B cell (primary cell): Measurements from ENCODE around the gene PHKG2. TPM values are rescaled to one million over a fixed set of nuclear protein-coding genes. Genes with fewer than 3 reads are reported as not detected.

Experiments
- ATAC-seq: fragments of 200-7000 bp; cut with Tn5 transposase; one replicate; pipeline ENCODE4 v1.10.0; 2021; ENCODE audit warnings: low read depth, mild to moderate bottlenecking, moderate number of reproducible peaks, moderate library complexity
- CTCF ChIA-PET: fragments of 350-600 bp; sonication (Branson Sonifier 250); formaldehyde crosslinking; loops from one replicate; lab custom pipeline; 2021; ENCODE audit warnings: antibody characterized with exemption, inconsistent platforms; lab: Charles Lee
- POLR2A ChIA-PET: fragments of 350-600 bp; sonication (Branson Sonifier 250); formaldehyde crosslinking; loops from one replicate; lab custom pipeline; 2021; ENCODE audit warnings: antibody characterized with exemption; lab: Charles Lee
- DNase-seq: peaks from one replicate; pipeline ENCODE4 v3.0.0; 2013
- H2AFZ ChIP-seq: 2 replicates; pipeline ENCODE4 v1.6.1; 2012; ENCODE audit warnings: mild to moderate bottlenecking, low read depth, low read length; ENCODE audit not compliant: insufficient read depth, poor library complexity, severe bottlenecking
- H3K27ac ChIP-seq, 2 donors: 1 replicate in 1 of 2; 2 replicates in 1 of 2; pipeline ENCODE4 v1.5.1; 2012 to 2013; ENCODE audit warnings: low read length in 2 of 2, mild to moderate bottlenecking in 2 of 2, moderate library complexity in 1 of 2
- H3K27me3 ChIP-seq, 4 experiments: fragments of 200-600 bp in 1 of 4; sonication (generic) in 1 of 4; replicated peaks in 1 of 4; 1 replicate in 2 of 4; 2 replicates in 2 of 4; pipeline versions ENCODE4 v1.6.1 to v1.7.0; 2013 to 2016; ENCODE audit warnings: low read length in 3 of 4, mild to moderate bottlenecking in 2 of 4, mixed read lengths in 1 of 4, moderate library complexity in 1 of 4; ENCODE audit not compliant: insufficient read depth in 4 of 4, control insufficient read depth in 3 of 4; ENCODE audit errors: control extremely low read depth in 1 of 4
- H3K36me3 ChIP-seq, 2 experiments: replicated peaks in 1 of 2; 1 replicate in 1 of 2; 2 replicates in 1 of 2; pipeline versions ENCODE4 v1.6.1 to v1.7.1; 2013; ENCODE audit warnings: low read length in 1 of 2; ENCODE audit not compliant: insufficient read depth in 2 of 2, control insufficient read depth in 1 of 2; ENCODE audit errors: control extremely low read depth in 1 of 2, extremely low read depth in 1 of 2
- H3K4me1 ChIP-seq, 2 donors: fragments of 200-600 bp in 1 of 2; sonication (generic) in 1 of 2; 1 replicate in 1 of 2; 2 replicates in 1 of 2; pipeline versions ENCODE4 v1.5.1 to v1.6.1; 2013 to 2017; ENCODE audit warnings: low read length in 2 of 2; ENCODE audit not compliant: control insufficient read depth in 2 of 2, insufficient read depth in 2 of 2
- H3K4me2 ChIP-seq: replicated peaks from 2 replicates; pipeline ENCODE3; 2012; ENCODE audit warnings: mild to moderate bottlenecking, low read depth, low read length; ENCODE audit not compliant: poor library complexity, severe bottlenecking
- H3K4me3 ChIP-seq, 5 experiments: fragments of 200-600 bp in 1 of 5; sonication (generic) in 1 of 5; 1 replicate in 3 of 5; 2 replicates in 2 of 5; pipeline versions ENCODE4 v1.5.1 to v1.7.0; 2011 to 2016; ENCODE audit warnings: low read length in 4 of 5, mild to moderate bottlenecking in 4 of 5, low read depth in 2 of 5, control low read depth in 1 of 5, moderate library complexity in 1 of 5; ENCODE audit not compliant: insufficient read depth in 1 of 5; ENCODE audit errors: control extremely low read depth in 1 of 5, extremely low read depth in 1 of 5
- H3K79me2 ChIP-seq: fragments of 200-600 bp; sonication (generic); one replicate; pipeline ENCODE4 v1.6.0; 2016; ENCODE audit warnings: low read length; ENCODE audit not compliant: control insufficient read depth, insufficient read depth
- H3K9ac ChIP-seq: fragments of 200-600 bp; sonication (generic); 2 replicates; pipeline ENCODE4 v1.6.1; 2017; ENCODE audit warnings: mild to moderate bottlenecking, low read length, moderate library complexity
- H3K9me3 ChIP-seq, 3 donors: one replicate each; pipeline versions ENCODE4 v1.6.1 to v1.7.1; 2013; ENCODE audit warnings: low read length in 2 of 3; ENCODE audit not compliant: control insufficient read depth in 2 of 3, insufficient read depth in 1 of 3; ENCODE audit errors: control extremely low read depth in 1 of 3
- H4K20me1 ChIP-seq: 2 replicates; pipeline ENCODE4 v1.6.0; 2012; ENCODE audit warnings: mild to moderate bottlenecking, low read length; ENCODE audit not compliant: insufficient read depth, control insufficient read depth, poor library complexity, severe bottlenecking
- H3K27ac Mint-ChIP-seq: one replicate; pipeline ENCODE4 v1.8.0; 2021; ENCODE audit warnings: mixed read lengths
- H3K27me3 Mint-ChIP-seq: one replicate; pipeline ENCODE4 v1.8.0; 2021; ENCODE audit warnings: mixed read lengths
- H3K4me1 Mint-ChIP-seq: one replicate; pipeline ENCODE4 v1.8.0; 2021; ENCODE audit warnings: mixed read lengths
- H3K4me3 Mint-ChIP-seq: one replicate; pipeline ENCODE4 v1.8.0; 2021; ENCODE audit warnings: mixed read lengths
- H3K9me3 Mint-ChIP-seq: one replicate; pipeline ENCODE4 v1.8.0; 2022; ENCODE audit warnings: mixed read lengths; ENCODE audit not compliant: insufficient read depth
- EZH2 ChIP-seq: IDR thresholded peaks from 2 replicates; pipeline ENCODE4 v1.6.1; 2012; ENCODE audit warnings: borderline replicate concordance, low read depth, mild to moderate bottlenecking, moderate library complexity, low read length; ENCODE audit not compliant: insufficient read depth, poor library complexity, severe bottlenecking
- WGBS: methylation state at CpG from one replicate; pipeline ENCODE4 v1.1.5; 2013; ENCODE audit warnings: missing lambda C conversion rate; ENCODE audit not compliant: insufficient coverage; 5-methylcytosine and 5-hydroxymethylcytosine counted together
- intact Hi-C: fragments of 100-400 bp; cut with micrococcal nuclease; formaldehyde crosslinking; loops from one replicate; pipeline ENCODE4 v1.10.0; 2022
- polyA plus RNA-seq: library from polyadenylated mRNA; depleted of rRNA; stranded (reverse); fragments of >200 nt; gene quantifications from 2 replicates; pipeline ENCODE4 v1.2.3, GENCODE V29; 2012
- total RNA-seq, 2 donors: library from RNA; stranded (reverse); fragments of 120-200 nt in 1 of 2; gene quantifications; 1 replicate in 1 of 2; 2 replicates in 1 of 2; pipeline versions ENCODE4 v1.2.3 to v1.2.4, GENCODE V29; 2013 to 2022
- TF ChIP-seq, protein P1 (sequence below): fragments of 200-600 bp; IDR thresholded peaks from one replicate; pipeline ENCODE4 v1.8.0; 2022; ENCODE audit warnings: antibody characterized with exemption, mild to moderate bottlenecking

PHKG2 gene
- total and polyA plus RNA-seq, 2 donors (not counting 1 experiment from before 2014, with no cell fraction given) = 55.7 to 80.8 TPM

DNA sequence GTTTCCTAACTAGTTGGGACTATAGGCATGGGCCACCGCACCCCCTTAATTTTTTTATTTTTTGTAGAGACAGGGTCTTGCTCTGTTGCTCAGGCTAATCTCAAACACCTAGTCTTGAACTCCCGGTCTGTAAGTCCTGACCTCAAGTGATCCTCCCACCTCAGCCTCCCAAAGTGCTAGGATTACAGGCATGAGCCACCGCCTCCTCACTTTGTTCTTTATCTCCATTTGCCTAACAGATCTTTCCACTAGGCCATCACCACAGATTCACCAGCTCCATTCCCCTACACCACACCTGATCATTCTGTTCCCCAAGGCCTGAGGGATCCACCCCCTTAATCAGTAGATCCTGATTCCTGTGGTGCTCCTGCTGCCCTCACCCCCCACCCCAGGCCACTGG lies 46.4 kb downstream of the PHKG2 start:
- DNase-seq = no peak
- no peak overlapping the region for H2AFZ ChIP-seq
- H3K4me2 ChIP-seq = no peak overlapping the region
- H3K27ac ChIP-seq = no peak overlapping the region
- H4K20me1 ChIP-seq = no peaks in the 10 kb centered on the region
- no peaks in the 10 kb centered on the region for H3K36me3 ChIP-seq
- no peak for ATAC-seq
- Mint-ChIP-seq H3K4me1 (no peaks in the 10 kb centered on the region), H3K27me3 (no peaks in the 10 kb centered on the region), H3K9me3 (no peaks in the 10 kb centered on the region), H3K4me3 (no peak overlapping the region), H3K27ac (no peak overlapping the region)
- CTCF ChIA-PET = no interaction called here
- H3K4me3 ChIP-seq = no peak overlapping the region
- no peaks in the 10 kb centered on the region for H3K4me1 ChIP-seq
- no peak overlapping the region for H3K9ac ChIP-seq
- H3K79me2 ChIP-seq = no peaks in the 10 kb centered on the region
- WGBS = 75% methylated on average over 2 of the region's 3 CpGs
- no peaks in the 10 kb centered on the region for H3K27me3 ChIP-seq
- no peaks in the 10 kb centered on the region for H3K9me3 ChIP-seq
- POLR2A ChIA-PET = no interaction called here
- TF ChIP-seq EZH2 = no peak
- TF ChIP-seq, protein P1, sequence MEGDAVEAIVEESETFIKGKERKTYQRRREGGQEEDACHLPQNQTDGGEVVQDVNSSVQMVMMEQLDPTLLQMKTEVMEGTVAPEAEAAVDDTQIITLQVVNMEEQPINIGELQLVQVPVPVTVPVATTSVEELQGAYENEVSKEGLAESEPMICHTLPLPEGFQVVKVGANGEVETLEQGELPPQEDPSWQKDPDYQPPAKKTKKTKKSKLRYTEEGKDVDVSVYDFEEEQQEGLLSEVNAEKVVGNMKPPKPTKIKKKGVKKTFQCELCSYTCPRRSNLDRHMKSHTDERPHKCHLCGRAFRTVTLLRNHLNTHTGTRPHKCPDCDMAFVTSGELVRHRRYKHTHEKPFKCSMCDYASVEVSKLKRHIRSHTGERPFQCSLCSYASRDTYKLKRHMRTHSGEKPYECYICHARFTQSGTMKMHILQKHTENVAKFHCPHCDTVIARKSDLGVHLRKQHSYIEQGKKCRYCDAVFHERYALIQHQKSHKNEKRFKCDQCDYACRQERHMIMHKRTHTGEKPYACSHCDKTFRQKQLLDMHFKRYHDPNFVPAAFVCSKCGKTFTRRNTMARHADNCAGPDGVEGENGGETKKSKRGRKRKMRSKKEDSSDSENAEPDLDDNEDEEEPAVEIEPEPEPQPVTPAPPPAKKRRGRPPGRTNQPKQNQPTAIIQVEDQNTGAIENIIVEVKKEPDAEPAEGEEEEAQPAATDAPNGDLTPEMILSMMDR = no peak
- intact Hi-C loops = no loop called here

DNA sequence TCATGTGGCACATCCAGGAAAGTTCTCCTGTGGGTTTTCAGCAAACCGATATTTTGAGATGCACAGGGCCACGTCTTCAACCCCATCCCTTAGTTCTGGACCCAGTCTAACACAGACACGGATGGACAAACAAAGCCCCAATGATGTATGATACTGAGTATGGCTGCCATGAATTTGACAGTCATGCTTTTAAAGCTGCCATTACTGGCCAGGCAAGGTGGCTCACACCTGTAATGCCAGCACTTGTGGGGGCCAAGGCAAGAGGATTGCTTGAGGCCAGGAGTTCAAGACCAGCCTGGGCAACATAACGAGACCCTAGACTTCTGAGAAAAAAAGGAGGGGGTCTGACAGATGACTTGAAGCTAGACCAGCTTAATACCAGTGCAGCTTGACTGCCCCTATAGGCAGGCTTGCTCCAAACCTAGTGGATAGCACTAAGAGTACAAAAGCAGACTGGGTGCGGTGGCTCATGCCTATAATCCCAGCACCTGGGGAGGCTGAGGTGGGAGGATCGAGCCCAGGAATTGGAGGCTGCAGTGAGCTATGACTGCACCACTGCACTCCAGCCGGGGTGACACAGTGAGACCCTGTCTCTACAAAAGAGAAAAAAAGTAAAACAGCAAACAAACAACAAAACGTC lies 49.6 kb downstream of the PHKG2 start:
- no peaks in the 10 kb centered on the region for H3K9me3 ChIP-seq
- no peak overlapping the region for H3K4me2 ChIP-seq
- H3K4me3 ChIP-seq = no peak overlapping the region
- ATAC-seq (no peak), DNase-seq (no peak)
- no peak for TF ChIP-seq EZH2
- TF ChIP-seq, protein P1 = no peak
- H2AFZ ChIP-seq = no peak overlapping the region
- H3K9ac ChIP-seq = no peak overlapping the region
- H4K20me1 ChIP-seq = no peaks in the 10 kb centered on the region
- Mint-ChIP-seq H3K27ac (no peak overlapping the region), H3K4me3 (no peak overlapping the region), H3K4me1 (no peaks in the 10 kb centered on the region), H3K27me3 (no peaks in the 10 kb centered on the region), H3K9me3 (no peaks in the 10 kb centered on the region)
- H3K36me3 ChIP-seq = no peaks in the 10 kb centered on the region
- H3K4me1 ChIP-seq = no peaks in the 10 kb centered on the region
- no peaks in the 10 kb centered on the region for H3K79me2 ChIP-seq
- intact Hi-C loops = no loop called here
- WGBS = 93% methylated on average over 4 of the region's 8 CpGs
- no peaks in the 10 kb centered on the region for H3K27me3 ChIP-seq
- CTCF ChIA-PET = interaction anchor here (1.0 kb wide), 1 partner anchor 104 kb away, joined by 3 read pairs; no protein-coding TSS in a partner anchor
- POLR2A ChIA-PET = no interaction called here
- H3K27ac ChIP-seq = no peak overlapping the region
